Endometrium (tissue), 2 donors: ENCODE data around the gene TMEM132C.

Experiments
- FAIRE-seq: peaks from 2 replicates; lab custom pipeline; 2012; peaks lifted over from hg19 to GRCh38; lab: Jason Lieb, UNC
- donor health status: control.
- donor health status: control.

TMEM132C gene

DNA sequence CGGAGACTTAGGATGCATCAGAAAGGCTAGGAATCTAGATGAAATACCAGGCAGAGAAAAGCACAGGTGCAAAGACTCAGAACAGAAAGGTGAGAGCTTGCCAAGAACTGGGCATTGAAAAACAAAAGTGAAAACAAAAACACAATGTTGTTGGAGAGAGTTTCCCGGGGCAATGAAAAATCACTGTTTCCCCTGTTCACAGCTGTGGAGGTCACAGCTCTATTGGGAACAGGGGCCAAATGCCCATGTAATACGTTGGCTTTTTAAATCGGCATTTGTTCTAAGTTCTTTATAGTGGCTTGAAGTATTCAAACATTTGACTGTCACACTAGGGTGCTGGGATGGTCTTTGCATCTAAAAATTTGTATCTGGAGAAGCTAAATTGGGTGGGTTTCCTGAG, 448.5 kb downstream of the TMEM132C start:
- no peak for FAIRE-seq

DNA sequence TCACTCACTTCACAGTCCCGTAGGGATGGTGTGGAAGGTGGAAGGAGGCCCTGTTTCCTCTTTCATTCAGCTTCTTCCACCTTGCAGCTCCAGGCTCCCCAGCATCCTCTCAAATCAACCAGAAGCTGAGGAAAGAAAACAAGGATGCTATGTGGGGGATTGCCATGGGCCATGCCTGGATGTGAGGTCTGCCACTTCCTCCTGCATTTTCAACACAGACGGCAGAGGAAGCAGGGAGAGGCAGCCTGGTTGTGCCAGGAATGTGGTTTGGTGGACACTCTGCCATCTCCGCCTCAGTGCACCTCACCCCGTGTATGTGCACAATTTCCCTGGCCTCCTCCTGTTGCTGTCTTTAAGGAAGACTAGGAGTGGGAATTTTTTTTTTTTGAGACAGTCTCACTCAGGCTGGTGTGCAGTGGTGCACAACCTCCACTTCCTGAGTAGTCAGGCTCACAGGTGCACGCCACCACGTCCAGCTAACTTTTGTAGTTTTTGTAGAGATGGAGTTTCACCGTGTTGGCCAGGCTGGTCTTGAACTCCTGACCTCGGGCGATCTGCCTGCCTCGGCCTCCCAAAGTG, 457.6 kb downstream of the TMEM132C start:
- no peak for FAIRE-seq

DNA sequence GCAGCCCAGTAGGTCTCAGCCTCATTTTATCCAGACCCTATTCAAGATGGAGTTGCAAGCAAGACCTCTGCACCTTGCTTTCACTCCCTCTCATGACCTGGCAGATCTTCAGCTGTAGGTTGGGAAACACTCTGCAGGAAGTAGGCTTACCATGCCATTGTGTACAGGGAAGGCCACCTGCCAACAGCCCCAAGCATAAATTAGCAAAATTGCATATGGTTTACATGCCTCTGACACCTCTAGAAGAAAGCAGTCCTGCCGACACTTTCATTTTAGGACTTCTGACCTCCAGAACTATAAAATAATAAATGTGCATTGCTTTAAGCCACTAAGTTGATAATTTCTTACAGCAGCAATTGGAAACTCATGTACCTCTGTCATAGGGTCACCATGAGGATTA, 459.9 kb downstream of the TMEM132C start:
- FAIRE-seq, result no peak

DNA sequence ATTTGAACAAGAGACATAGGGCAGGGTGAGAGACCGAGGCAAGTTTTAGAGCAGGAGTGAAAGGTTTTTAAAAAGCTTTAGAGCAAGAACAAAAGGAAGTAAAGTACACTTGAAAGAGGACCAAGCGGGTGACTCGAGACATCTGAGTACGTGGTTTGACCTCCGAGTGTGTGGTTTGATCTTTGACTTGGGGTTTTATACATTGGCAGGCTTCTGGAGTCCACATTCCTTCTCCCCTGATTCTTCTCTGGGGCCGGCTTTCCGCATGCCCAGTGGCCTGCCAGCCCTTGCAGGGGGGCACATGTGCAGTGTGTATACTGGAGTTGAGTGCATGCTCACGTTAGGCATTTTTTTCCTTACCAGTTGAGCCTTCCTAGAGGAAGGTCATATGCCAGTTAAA, 460.5 kb downstream of the TMEM132C start:
- FAIRE-seq, result no peak

DNA sequence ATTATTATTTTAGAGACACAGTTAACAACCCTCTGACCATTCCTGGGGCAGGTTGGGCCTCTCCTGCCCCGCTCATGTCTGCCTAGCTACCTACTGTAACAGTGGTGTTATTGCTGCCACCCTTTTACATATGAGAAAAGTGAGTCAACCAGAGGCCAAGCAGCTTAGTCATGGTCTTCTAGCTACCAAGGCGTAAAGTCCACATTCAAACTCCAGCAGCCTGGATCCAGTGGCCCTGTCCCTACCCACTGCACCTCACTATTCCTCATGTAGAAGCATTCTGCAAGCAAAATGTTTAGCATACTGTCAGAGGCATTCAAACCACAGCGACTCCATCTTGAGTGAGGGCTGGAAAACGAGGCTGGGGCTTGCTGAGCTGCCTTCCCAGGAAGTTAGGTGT, 461.0 kb downstream of the TMEM132C start:
- no peak for FAIRE-seq

DNA sequence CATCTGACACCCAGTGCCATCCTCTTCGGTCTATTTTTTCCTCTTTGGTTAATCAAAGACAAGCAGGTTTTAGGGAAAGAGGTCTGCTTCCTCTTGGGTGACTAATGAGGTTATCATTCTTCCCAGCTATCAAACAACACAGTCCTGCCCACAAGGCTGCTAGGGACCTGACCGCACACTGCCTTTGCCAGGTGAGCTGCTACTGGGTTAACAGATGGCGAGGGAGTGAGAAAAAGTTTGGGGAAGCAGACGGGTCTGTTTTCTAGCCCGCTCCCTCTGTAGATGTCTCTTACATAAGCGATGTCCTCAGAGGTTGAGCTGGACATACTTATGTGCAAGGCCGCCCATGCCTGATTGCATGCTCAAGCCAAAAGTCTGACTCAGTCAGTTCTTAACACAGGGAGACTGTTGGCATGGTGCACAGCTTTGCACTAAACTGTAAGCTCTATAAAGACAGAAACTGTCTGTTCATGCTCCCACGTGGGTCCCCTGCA, 462.7 kb downstream of the TMEM132C start:
- FAIRE-seq, result no peak

DNA sequence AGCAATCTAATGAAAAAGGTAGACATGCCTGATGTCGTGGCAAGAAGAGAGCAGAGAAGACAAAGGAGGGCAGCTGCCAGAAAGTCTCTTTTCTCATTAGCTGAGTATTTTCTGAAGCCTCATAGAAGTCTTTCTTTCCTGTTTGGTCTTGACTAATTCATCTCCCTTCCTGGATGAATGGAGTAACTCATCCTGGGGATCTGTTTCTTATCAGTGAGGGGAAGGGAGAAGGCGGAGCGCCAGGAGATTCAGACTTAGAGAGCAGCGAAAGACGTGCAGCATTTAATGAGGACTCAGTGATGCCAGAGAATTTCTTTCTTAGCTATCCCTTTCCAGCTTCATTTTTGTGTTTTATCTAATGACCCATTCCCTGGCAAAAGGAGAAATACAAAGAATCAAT, 467.4 kb downstream of the TMEM132C start:
- FAIRE-seq, result no peak

DNA sequence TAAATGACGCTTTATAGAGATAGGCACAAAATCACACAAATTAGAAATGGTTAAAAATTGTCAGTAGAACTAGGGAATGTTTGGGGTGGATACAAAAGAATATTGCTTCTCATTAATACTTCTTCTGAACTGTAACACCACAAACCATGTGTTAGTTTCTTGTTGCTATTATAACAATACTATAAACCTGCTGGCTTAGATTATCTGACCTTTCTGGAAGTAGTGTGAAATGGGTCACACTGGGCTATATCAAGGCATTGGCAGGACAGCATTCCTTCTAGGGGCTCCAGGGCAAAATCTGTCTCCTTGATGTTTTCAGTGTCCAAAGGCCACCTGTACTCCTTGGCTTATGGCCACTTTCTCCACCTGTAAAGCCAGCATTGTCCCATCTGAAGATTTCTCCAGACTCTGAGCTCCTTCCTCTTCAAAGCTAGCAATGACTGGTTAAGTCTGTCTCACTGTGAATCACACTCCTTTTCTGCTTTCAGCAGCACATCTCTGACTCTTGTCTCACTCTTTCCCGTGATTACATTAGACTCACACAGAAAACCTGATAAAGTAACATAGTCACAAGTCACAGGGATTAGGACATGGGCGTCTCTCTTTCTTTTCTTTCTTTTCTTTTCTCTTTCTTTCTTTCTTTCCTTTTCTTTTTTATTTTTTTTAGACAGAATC, 470.5 kb downstream of the TMEM132C start:
- no peak for FAIRE-seq

DNA sequence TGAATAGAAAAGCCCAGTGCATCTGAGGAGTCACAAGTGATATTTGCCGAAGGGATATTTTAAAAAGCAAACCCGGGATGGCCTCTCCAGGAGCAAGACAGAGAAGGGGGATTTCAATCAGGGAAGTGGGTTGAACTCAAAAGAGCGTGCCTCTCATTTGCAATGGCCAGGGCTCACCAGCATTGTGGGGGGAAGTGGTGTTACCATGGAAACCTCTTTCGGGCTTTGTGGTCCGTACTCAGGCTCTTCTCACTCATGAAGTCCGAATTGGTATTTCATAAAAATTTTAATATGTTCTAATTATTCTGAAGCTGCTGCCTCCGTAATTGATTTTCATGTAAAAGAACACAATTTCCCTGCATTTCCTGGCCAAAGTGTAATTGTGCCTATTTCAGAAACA, 476.9 kb downstream of the TMEM132C start:
- FAIRE-seq, result no peak

DNA sequence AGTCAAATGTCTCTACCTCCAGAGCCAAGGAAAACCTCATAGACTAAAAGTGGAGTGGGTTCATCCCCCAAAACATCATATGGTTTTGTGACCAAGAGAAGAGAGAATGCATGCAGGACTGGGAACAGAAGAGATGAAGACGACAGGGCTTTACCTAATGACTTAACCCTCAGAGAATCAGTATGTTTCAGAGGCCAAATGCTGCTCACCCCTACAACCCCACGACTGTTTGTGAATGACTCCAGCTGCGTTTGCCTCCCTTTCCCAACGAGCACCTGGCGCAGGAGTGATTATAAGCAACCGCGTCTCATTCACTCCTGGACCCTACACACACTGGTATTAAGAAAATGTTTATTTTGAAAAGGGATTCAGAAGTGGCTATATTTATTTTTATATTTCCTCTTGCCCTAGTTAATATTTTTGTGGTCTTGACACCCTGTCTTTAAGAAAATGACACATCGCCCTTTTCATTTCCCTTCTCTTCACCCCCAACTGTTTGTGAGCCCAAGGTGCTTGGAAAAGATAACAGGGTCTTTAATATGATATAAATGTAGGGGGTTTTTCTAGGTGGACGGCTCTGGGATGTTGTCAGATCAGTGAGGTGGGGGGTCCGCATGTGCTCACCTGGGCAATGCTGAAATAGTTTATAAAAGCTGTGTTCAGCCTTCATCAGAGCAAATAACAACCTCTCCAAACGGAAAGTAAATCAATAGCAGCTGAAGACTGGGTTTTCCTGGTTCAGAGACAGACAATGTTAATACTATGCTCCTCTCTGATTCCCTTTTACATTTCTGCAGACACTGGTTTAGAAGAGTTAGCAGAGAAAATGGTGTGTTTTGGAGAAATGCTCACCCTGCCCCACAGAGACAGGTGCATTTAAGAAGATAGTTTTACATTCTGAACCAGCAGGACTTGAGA, 479.1 kb downstream of the TMEM132C start:
- FAIRE-seq, result no peak

DNA sequence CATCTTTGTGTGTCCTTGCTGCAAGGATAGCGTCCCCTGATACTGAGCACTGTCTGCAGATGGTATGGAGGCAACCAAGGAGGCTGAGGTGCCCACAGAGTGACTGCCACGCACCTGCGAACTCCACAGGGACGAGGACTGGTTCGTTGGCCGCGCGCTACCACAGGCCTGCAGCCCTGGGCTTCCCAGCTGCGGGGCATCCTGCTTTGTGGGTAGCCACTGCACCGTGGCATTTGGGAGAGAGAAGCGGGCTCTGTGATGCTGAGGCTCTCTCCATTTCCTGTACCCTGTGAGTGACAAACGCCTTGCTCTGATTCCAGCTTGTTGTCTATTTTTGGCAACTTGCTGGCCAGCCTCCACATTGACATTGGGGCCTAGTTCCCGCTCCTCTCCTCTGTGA, 480.5 kb downstream of the TMEM132C start:
- FAIRE-seq, result no peak

DNA sequence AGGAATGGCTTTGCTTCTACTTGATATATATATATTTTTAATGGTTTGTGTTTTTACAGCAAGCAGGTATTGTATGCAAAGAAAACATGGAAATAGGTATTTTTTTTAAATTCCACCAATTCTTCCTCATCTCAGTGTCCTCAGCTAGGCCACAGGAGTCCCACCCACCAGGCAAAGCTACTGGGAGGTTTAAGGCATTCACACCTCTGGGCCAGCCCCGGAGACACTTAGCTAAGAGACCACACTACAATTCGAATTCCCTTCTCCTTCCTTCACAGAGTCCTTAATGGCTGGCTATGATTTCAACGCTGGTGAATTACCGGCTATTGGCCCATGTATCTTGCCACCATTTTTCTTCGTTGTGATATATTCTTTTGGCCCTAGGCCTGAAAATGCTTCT, 485.4 kb downstream of the TMEM132C start:
- FAIRE-seq, result no peak

DNA sequence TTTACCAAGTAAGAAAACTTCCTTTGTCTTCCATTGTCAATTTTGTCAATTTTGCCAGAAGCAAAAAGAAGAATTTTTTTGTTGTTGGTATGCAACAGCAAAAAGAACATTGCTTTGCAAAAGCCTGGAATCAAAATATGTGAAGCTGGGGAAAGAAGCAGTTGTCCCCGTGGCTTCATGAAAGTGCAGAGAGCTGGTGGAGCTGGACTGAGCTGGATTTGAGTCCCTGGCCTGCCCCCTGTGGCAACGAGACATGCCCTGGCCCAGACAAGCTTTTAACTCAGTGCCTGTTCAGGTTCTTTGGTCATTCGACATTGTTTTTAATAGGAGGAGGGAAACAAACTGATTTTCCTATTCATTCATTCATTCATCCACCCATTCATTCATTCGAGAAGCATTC, 486.5 kb downstream of the TMEM132C start:
- no peak for FAIRE-seq

DNA sequence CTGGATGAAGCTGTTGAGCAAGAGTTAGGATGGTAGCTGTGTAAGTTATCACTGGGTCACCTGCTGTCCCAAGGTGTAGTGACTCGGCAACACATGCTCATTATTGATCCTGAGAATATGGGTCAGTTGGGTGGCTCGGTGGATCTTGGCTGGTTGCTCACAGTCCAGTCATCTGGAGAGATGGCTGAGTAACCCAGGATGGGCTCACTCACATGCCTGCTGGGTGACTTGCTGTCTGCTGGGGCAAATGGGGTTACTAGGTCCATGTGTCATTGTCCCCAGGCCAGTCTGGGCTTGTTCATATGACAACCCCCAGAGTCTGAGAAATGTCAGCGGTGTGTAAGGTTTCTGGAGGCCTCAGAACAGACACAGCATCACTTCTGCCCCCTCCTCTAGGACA, 487.3 kb downstream of the TMEM132C start:
- FAIRE-seq, result no peak

DNA sequence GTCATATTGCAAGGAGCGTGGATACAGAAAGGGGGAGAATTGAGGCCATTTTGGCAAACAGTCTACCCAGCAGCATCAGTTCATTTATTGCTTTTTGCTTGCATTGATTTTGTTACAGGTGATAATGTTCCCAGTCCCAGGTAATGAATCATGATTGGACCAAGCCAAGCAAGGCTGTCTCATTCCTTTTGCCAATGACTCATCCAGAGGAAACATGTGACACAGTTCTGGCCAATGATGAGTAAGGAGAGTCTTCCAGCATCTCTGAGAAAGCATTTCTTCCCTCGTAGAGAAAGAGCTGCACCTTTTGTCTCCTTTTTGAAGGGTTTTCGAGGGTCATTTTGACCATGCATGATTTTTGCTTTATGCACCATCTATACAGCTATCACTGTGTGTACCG, 488.6 kb downstream of the TMEM132C start:
- FAIRE-seq, result no peak
